HepG2 (cell line): ENCODE results near the gene PDGFRB. TPM values are rescaled to one million over a fixed set of nuclear protein-coding genes. Genes with fewer than 3 reads are reported as not detected.

Source experiments
- ATRX ChIP-seq: sonication (generic); formaldehyde crosslinking; IDR thresholded peaks from 2 replicates; pipeline ENCODE4 v1.4.0; 2020; ENCODE audit warnings: missing genetic modification reagents, borderline replicate concordance
- DPF2 ChIP-seq: sonication (generic); formaldehyde crosslinking; IDR thresholded peaks from 2 replicates; pipeline ENCODE4 v1.4.0; 2020; ENCODE audit warnings: mild to moderate bottlenecking, low read depth, missing genetic modification reagents, borderline replicate concordance
- PHF21A ChIP-seq: sonication (generic); formaldehyde crosslinking; IDR thresholded peaks from 2 replicates; pipeline ENCODE4 v1.5.0; 2020; ENCODE audit warnings: mild to moderate bottlenecking, missing genetic modification reagents
- RERE ChIP-seq: IDR thresholded peaks from 2 replicates; pipeline ENCODE4 v1.6.1; 2016; ENCODE audit warnings: low read depth, missing genetic modification reagents, missing compliant biosample characterization
- RFX5 ChIP-seq: IDR thresholded peaks from 2 replicates; pipeline ENCODE4 v1.6.1; 2011; ENCODE audit warnings: low read depth, low read length, improper control_type of control experiment
- SRY ChIP-seq: sonication (generic); formaldehyde crosslinking; IDR thresholded peaks from 2 replicates; pipeline ENCODE4 v1.8.0; 2022; ENCODE audit warnings: mild to moderate bottlenecking, missing genetic modification reagents
- STAT6 ChIP-seq: sonication (generic); formaldehyde crosslinking; IDR thresholded peaks from 2 replicates; pipeline ENCODE4 v1.4.0; 2020; ENCODE audit warnings: missing genetic modification reagents, mild to moderate bottlenecking, borderline replicate concordance
- ZFP36 ChIP-seq: fragments of 150-350 bp; IDR thresholded peaks from 2 replicates; pipeline ENCODE4 v1.6.1; 2018; ENCODE audit warnings: borderline replicate concordance, low read length, low read depth; ENCODE audit not compliant: partially characterized antibody
- ZNF136 ChIP-seq: sonication (generic); formaldehyde crosslinking; IDR thresholded peaks from 2 replicates; pipeline ENCODE4 v1.8.1; 2022; ENCODE audit warnings: low read depth, mild to moderate bottlenecking, moderate library complexity, missing genetic modification reagents
- ZNF660 ChIP-seq: sonication (generic); formaldehyde crosslinking; IDR thresholded peaks from 2 replicates; pipeline ENCODE4 v1.5.1; 2020; ENCODE audit warnings: mild to moderate bottlenecking, low read depth, missing genetic modification reagents, borderline replicate concordance
- polyA plus RNA-seq, 8 experiments: library from polyadenylated mRNA; depleted of rRNA in 3 of 8; stranded (reverse) in 7 of 8; unstranded in 1 of 8; fragments of >200 nt; fragmentation: Illumina TruSeq in 4 of 8; extraction: Trizol in 4 of 8; gene quantifications; 2 replicates each; pipeline versions ENCODE4 v1.2.1 to v1.2.3, GENCODE V29; 2011 to 2016; ENCODE audit warnings: low read depth in 4 of 8, missing spikeins in 1 of 8, mixed read lengths in 1 of 8; ENCODE audit not compliant: insufficient read depth in 1 of 8
- total RNA-seq, 5 experiments: library from RNA; depleted of rRNA; stranded (reverse); fragments of >200 nt; fragmentation: Illumina TruSeq; extraction: Trizol; gene quantifications; 2 replicates each; pipeline ENCODE4 v1.2.3, GENCODE V29; 2016; ENCODE audit warnings: low read depth in 1 of 5
- TF ChIP-seq, protein P1 (sequence below): sonication (generic); formaldehyde crosslinking; conservative IDR thresholded peaks from 2 replicates; pipeline ENCODE4 v1.4.0; 2020; ENCODE audit warnings: missing genetic modification reagents
- TF ChIP-seq, protein P2 (sequence below): sonication (generic); formaldehyde crosslinking; IDR thresholded peaks from 2 replicates; pipeline ENCODE4 v1.4.0; 2020; ENCODE audit warnings: missing genetic modification reagents, borderline replicate concordance
- TF ChIP-seq, protein P3 (sequence below): sonication (generic); formaldehyde crosslinking; IDR thresholded peaks from 2 replicates; pipeline ENCODE4 v1.9.0; 2022; ENCODE audit warnings: low read depth, missing genetic modification reagents

Gene PDGFRB
- total and polyA plus RNA-seq, 2 of the 13 experiments (the other 11 are each of a cell fraction or from before 2014, with no cell fraction given): 4.0 to 21.0 TPM

GRCh38 chr5:150184990-150185912, 29.6 kb upstream of the PDGFRB start (continued):
- TF ChIP-seq, protein P1, sequence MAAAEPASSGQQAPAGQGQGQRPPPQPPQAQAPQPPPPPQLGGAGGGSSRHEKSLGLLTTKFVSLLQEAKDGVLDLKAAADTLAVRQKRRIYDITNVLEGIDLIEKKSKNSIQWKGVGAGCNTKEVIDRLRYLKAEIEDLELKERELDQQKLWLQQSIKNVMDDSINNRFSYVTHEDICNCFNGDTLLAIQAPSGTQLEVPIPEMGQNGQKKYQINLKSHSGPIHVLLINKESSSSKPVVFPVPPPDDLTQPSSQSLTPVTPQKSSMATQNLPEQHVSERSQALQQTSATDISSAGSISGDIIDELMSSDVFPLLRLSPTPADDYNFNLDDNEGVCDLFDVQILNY (CRISPR knock-in tag): no peak
- TF ChIP-seq STAT6 (CRISPR knock-in tag) (no peak), SRY (CRISPR knock-in tag) (no peak), ATRX (CRISPR knock-in tag) (no peak), DPF2 (CRISPR knock-in tag) (no peak), PHF21A (CRISPR knock-in tag) (0 out of 2 replicates have a peak, but pooled peaks have one; percentile 19), ZFP36 (peak; percentile 64), RFX5 (no peak), ZNF660 (CRISPR knock-in tag) (no peak), RERE (CRISPR knock-in tag) (no peak), ZNF136 (CRISPR knock-in tag) (no peak)
- TF ChIP-seq, protein P2, sequence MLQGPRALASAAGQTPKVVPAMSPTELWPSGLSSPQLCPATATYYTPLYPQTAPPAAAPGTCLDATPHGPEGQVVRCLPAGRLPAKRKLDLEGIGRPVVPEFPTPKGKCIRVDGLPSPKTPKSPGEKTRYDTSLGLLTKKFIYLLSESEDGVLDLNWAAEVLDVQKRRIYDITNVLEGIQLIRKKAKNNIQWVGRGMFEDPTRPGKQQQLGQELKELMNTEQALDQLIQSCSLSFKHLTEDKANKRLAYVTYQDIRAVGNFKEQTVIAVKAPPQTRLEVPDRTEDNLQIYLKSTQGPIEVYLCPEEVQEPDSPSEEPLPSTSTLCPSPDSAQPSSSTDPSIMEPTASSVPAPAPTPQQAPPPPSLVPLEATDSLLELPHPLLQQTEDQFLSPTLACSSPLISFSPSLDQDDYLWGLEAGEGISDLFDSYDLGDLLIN (CRISPR knock-in tag): no peak
- TF ChIP-seq, protein P3, sequence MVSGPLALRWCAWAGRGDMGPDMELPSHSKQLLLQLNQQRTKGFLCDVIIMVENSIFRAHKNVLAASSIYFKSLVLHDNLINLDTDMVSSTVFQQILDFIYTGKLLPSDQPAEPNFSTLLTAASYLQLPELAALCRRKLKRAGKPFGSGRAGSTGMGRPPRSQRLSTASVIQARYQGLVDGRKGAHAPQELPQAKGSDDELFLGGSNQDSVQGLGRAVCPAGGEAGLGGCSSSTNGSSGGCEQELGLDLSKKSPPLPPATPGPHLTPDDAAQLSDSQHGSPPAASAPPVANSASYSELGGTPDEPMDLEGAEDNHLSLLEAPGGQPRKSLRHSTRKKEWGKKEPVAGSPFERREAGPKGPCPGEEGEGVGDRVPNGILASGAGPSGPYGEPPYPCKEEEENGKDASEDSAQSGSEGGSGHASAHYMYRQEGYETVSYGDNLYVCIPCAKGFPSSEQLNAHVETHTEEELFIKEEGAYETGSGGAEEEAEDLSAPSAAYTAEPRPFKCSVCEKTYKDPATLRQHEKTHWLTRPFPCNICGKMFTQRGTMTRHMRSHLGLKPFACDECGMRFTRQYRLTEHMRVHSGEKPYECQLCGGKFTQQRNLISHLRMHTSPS: peak; percentile 90
